GM12891 (cell line): ENCODE measurements around the gene ADD2.

ENCODE experiments used
- POLR2A ChIP-seq: IDR thresholded peaks from 2 replicates; pipeline ENCODE4 v1.6.1; 2011; ENCODE audit warnings: low read depth, low read length, control low read depth
- POLR2AphosphoS5 ChIP-seq: IDR thresholded peaks from 2 replicates; pipeline ENCODE4 v1.6.1; 2011; ENCODE audit warnings: low read depth, low read length, control low read depth
- POU2F2 ChIP-seq: IDR thresholded peaks from 2 replicates; pipeline ENCODE4 v1.6.1; 2011; ENCODE audit warnings: low read depth, mild to moderate bottlenecking, control low read depth, low read length, moderate library complexity
- SPI1 ChIP-seq: IDR thresholded peaks from 2 replicates; pipeline ENCODE4 v1.6.1; 2011; ENCODE audit warnings: low read depth, low read length, control low read depth
- TAF1 ChIP-seq: IDR thresholded peaks from 2 replicates; pipeline ENCODE4 v1.6.1; 2011; ENCODE audit warnings: low read depth, low read length, control low read depth

GRCh38 chr2:70648961-70649360, 119.0 kb downstream of the ADD2 start:
- TF ChIP-seq POLR2AphosphoS5 (no peak), POU2F2 (no peak), POLR2A (no peak), SPI1 (no peak), TAF1 (no peak)
